ENCODE data around the gene EEF2KMT. TPM values are rescaled to one million over a fixed set of nuclear protein-coding genes. Genes with fewer than 3 reads are reported as not detected.

EEF2KMT gene
- total and polyA plus RNA-seq, 2 of the 13 experiments (the other 11 are each of a cell fraction or from before 2014, with no cell fraction given), result 10.7 to 26.9 TPM

- TF ChIP-seq ZSCAN30 (CRISPR knock-in tag; IDR thresholded peaks at IDR 0.05) (no peak), ZFP37 (CRISPR knock-in tag; IDR thresholded peaks at IDR 0.05; ENCODE audit: borderline replicate concordance) (no peak), KIAA2018 (CRISPR knock-in tag; IDR thresholded peaks at IDR 0.05; ENCODE audit: borderline replicate concordance) (peak; percentile 22; the same call in 1 of the 2 replicates), CSRNP2 (CRISPR knock-in tag; conservative IDR thresholded peaks at IDR 0.05; ENCODE audit: low read depth) (no peak), ZNF737 (CRISPR knock-in tag; IDR thresholded peaks at IDR 0.05; ENCODE audit: borderline replicate concordance) (peak; percentile 94), ZNF430 (CRISPR knock-in tag; IDR thresholded peaks at IDR 0.05) (peak; percentile 97), ZHX2 (IDR thresholded peaks at IDR 0.05; ENCODE audit: low read depth) (peak; percentile 83), ZHX2 (CRISPR knock-in tag; IDR thresholded peaks at IDR 0.05; ENCODE audit: borderline replicate concordance) (no peak), ZNF30 (CRISPR knock-in tag; IDR thresholded peaks at IDR 0.05) (no peak), NKX3-1 (CRISPR knock-in tag; IDR thresholded peaks at IDR 0.05) (peak; percentile 95; the same call in 1 of the 2 replicates), MTA3 (CRISPR knock-in tag; IDR thresholded peaks at IDR 0.05) (no peak), ZNF598 (CRISPR knock-in tag; IDR thresholded peaks at IDR 0.05; ENCODE audit: borderline replicate concordance) (peak; percentile 100), ZNF740 (CRISPR knock-in tag; IDR thresholded peaks at IDR 0.05) (peak; percentile 72; the same call in 1 of the 2 replicates)
These were observed 25.8 kb downstream of the EEF2KMT start, which contains the start of gene ALG1 (continued) for GRCh38 chr16:5071681-5072333.
